Naive thymus-derived CD4-positive, alpha-beta T cell (primary cell): ENCODE measurements around the gene ATP13A3. TPM values are rescaled to one million over a fixed set of nuclear protein-coding genes. Genes with fewer than 3 reads are reported as not detected.

Experiments
- ATAC-seq: fragments of 150-1000 bp; cut with Tn5 transposase; 2 replicates; pipeline ENCODE4 v1.10.0; 2021; ENCODE audit warnings: mild to moderate bottlenecking, moderate library complexity
- CTCF ChIA-PET: fragments of 350-600 bp; sonication (Branson Sonifier 250); formaldehyde crosslinking; loops from one replicate; lab custom pipeline; 2021; ENCODE audit warnings: antibody characterized with exemption; lab: Charles Lee
- POLR2A ChIA-PET: fragments of 350-600 bp; sonication (Branson Sonifier 250); formaldehyde crosslinking; loops from one replicate; lab custom pipeline; 2021; ENCODE audit warnings: antibody characterized with exemption, inconsistent platforms; lab: Charles Lee
- DNase-seq, 9 donors: peaks; one replicate each; pipeline versions ENCODE4 v3.0.0 to v3.0.0-alpha.2; 2020 to 2022; ENCODE audit warnings: mixed read lengths in 1 of 9
- H3K27ac ChIP-seq: one replicate; pipeline ENCODE4 v1.7.0; 2013; ENCODE audit warnings: mild to moderate bottlenecking, low read depth, low read length, moderate library complexity
- H3K27me3 ChIP-seq, 2 donors: one replicate each; pipeline ENCODE4 v1.7.0; 2013; ENCODE audit warnings: low read length in 2 of 2, mild to moderate bottlenecking in 2 of 2, moderate library complexity in 2 of 2; ENCODE audit not compliant: control insufficient read depth in 2 of 2, insufficient read depth in 2 of 2
- H3K36me3 ChIP-seq, 3 experiments: 1 replicate in 2 of 3; 2 replicates in 1 of 3; pipeline ENCODE4 v1.7.0; 2013; ENCODE audit warnings: low read length in 3 of 3, mild to moderate bottlenecking in 3 of 3, moderate library complexity in 1 of 3; ENCODE audit not compliant: insufficient read depth in 3 of 3, control insufficient read depth in 2 of 3
- H3K4me1 ChIP-seq, 2 donors: one replicate each; pipeline ENCODE4 v1.7.0; 2013; ENCODE audit warnings: low read length in 2 of 2, mild to moderate bottlenecking in 2 of 2, moderate library complexity in 1 of 2; ENCODE audit not compliant: control insufficient read depth in 2 of 2, insufficient read depth in 2 of 2
- H3K4me3 ChIP-seq: 2 replicates; pipeline ENCODE4 v1.7.0; 2013; ENCODE audit warnings: mild to moderate bottlenecking, low read length
- H3K9me3 ChIP-seq, 3 experiments: 1 replicate in 2 of 3; 2 replicates in 1 of 3; pipeline ENCODE4 v1.7.0; 2013; ENCODE audit warnings: low read length in 3 of 3; ENCODE audit not compliant: control insufficient read depth in 2 of 3
- H3K27ac Mint-ChIP-seq, 9 donors: one replicate each; pipeline ENCODE4 v1.8.0; 2020 to 2022; ENCODE audit warnings: mixed read lengths in 9 of 9, mild to moderate bottlenecking in 8 of 9, moderate library complexity in 5 of 9, inconsistent platforms in 2 of 9
- H3K27me3 Mint-ChIP-seq, 5 donors: one replicate each; pipeline ENCODE4 v1.8.0; 2021 to 2022; ENCODE audit warnings: mixed read lengths in 5 of 5, mild to moderate bottlenecking in 1 of 5
- H3K36me3 Mint-ChIP-seq, 5 donors: one replicate each; pipeline ENCODE4 v1.8.0; 2020 to 2022; ENCODE audit warnings: mixed read lengths in 5 of 5, mild to moderate bottlenecking in 3 of 5, inconsistent platforms in 1 of 5
- H3K4me1 Mint-ChIP-seq, 7 donors: one replicate each; pipeline ENCODE4 v1.8.0; 2020 to 2022; ENCODE audit warnings: mixed read lengths in 7 of 7, mild to moderate bottlenecking in 3 of 7, inconsistent platforms in 1 of 7
- H3K4me3 Mint-ChIP-seq, 10 donors: one replicate each; pipeline ENCODE4 v1.8.0; 2020 to 2022; ENCODE audit warnings: mild to moderate bottlenecking in 10 of 10, mixed read lengths in 10 of 10, moderate library complexity in 6 of 10, inconsistent platforms in 2 of 10
- H3K9me3 Mint-ChIP-seq, 11 donors: one replicate each; pipeline ENCODE4 v1.8.0; 2020 to 2022; ENCODE audit warnings: mixed read lengths in 11 of 11, mild to moderate bottlenecking in 4 of 11, inconsistent platforms in 1 of 11, moderate library complexity in 1 of 11
- intact Hi-C, 2 donors: fragments of 100-400 bp; cut with micrococcal nuclease; formaldehyde crosslinking; loops; one replicate each; pipeline ENCODE4 v1.15.1; 2023
- polyA plus RNA-seq, 2 donors: library from polyadenylated mRNA; unstranded; fragments of 300-500 nt; fragmentation: Illumina TruSeq; gene quantifications; one replicate each; pipeline ENCODE4 v1.2.3, GENCODE V29; 2021
- total RNA-seq, 6 experiments: library from RNA in 5 of 6; stranded (reverse) in 5 of 6; gene quantifications; 1 replicate in 5 of 6; 2 replicates in 1 of 6; pipeline ENCODE4 v1.2.3 and lab custom pipeline; 2021 to 2026

Gene ATP13A3
- total and polyA plus RNA-seq, 7 experiments from 2014 or later: 4.6 to 81.8 (median 46.7) TPM

GRCh38 chr3:194514626-194515025 lies 27.8 kb upstream of the ATP13A3 start:
- ATAC-seq (no peak), DNase-seq (peak in 3 of 9 donors; percentile 4 to 11 (median 5))
- Mint-ChIP-seq H3K27ac (no peak overlapping the region), H3K9me3 (peaks cover 0 to 1% (median 0%) of the 10 kb centered on the region in 11 donors), H3K4me3 (no peak overlapping the region), H3K4me1 (no peaks in the 10 kb centered on the region), H3K36me3 (peaks cover 0 to 10% (median 0%) of the 10 kb centered on the region in 5 donors), H3K27me3 (peaks cover 0 to 4% (median 0%) of the 10 kb centered on the region in 5 donors)
- H3K4me3 ChIP-seq: no peak overlapping the region
- ChIA-PET POLR2A (no interaction called here), CTCF (interaction anchor here (1.0 kb wide), 1 partner anchor 43 kb away, joined by 4 read pairs; no protein-coding TSS in a partner anchor)
- H3K4me1 ChIP-seq: no peaks in the 10 kb centered on the region
- no peaks in the 10 kb centered on the region for H3K36me3 ChIP-seq
- no peaks in the 10 kb centered on the region for H3K9me3 ChIP-seq
- H3K27ac ChIP-seq: no peak overlapping the region
- no peaks in the 10 kb centered on the region for H3K27me3 ChIP-seq
- intact Hi-C loops: loop anchor here in 1 of 2 donors (1.0 kb wide), 1 partner anchor 42 kb away; no protein-coding TSS in a partner anchor

- CTCF ChIA-PET: no interaction called here
- Mint-ChIP-seq H3K9me3 (peaks cover 0 to 1% (median 0%) of the 10 kb centered on the region in 11 donors), H3K36me3 (peaks cover 0 to 2% (median 0%) of the 10 kb centered on the region in 5 donors), H3K4me3 (no peak overlapping the region), H3K27me3 (peaks cover 0 to 4% (median 0%) of the 10 kb centered on the region in 5 donors), H3K4me1 (peaks cover 0 to 4% (median 0%) of the 10 kb centered on the region in 7 donors), H3K27ac (no peak overlapping the region)
- POLR2A ChIA-PET: no interaction called here
- intact Hi-C loops: no loop called here
- Histone ChIP-seq H3K9me3 (no peaks in the 10 kb centered on the region), H3K36me3 (no peaks in the 10 kb centered on the region), H3K27me3 (no peaks in the 10 kb centered on the region), H3K27ac (no peak overlapping the region), H3K4me3 (no peak overlapping the region), H3K4me1 (no peaks in the 10 kb centered on the region)
- ATAC-seq: no peak
- no peak for DNase-seq
These were observed 26.2 kb upstream of the ATP13A3 start for GRCh38 chr3:194512895-194513601.

- DNase-seq: no peak
These were observed 22.0 kb upstream of the ATP13A3 start for GRCh38 chr3:194508491-194509453.

GRCh38 chr3:194507571-194507970 lies 20.8 kb upstream of the ATP13A3 start:
- H3K4me3 ChIP-seq: no peak overlapping the region
- DNase-seq (no peak), ATAC-seq (no peak)
- no peaks in the 10 kb centered on the region for H3K27me3 ChIP-seq
- H3K27me3 Mint-ChIP-seq: no peaks in the 10 kb centered on the region
- no peaks in the 10 kb centered on the region for H3K9me3 Mint-ChIP-seq
- ChIA-PET POLR2A (no interaction called here), CTCF (interaction anchor here (2.2 kb wide), 1 partner anchor 36 kb away, joined by 5 read pairs; no protein-coding TSS in a partner anchor)
- no peaks in the 10 kb centered on the region for H3K36me3 ChIP-seq
- peaks cover 0 to 7% (median 0%) of the 10 kb centered on the region in 5 donors for H3K36me3 Mint-ChIP-seq
- peaks cover 0 to 4% (median 0%) of the 10 kb centered on the region in 7 donors for H3K4me1 Mint-ChIP-seq
- H3K4me3 Mint-ChIP-seq: no peak overlapping the region
- H3K27ac Mint-ChIP-seq: no peak overlapping the region
- intact Hi-C loops: no loop called here
- H3K4me1 ChIP-seq: no peaks in the 10 kb centered on the region
- no peaks in the 10 kb centered on the region for H3K9me3 ChIP-seq
- H3K27ac ChIP-seq: no peak overlapping the region

More at GRCh38 chr3:194508491-194509453, 22.0 kb upstream of the ATP13A3 start:
- peaks cover 0 to 4% (median 0%) of the 10 kb centered on the region in 7 donors for H3K4me1 Mint-ChIP-seq
- H3K9me3 ChIP-seq: no peaks in the 10 kb centered on the region
- ChIA-PET POLR2A (no interaction called here), CTCF (interaction anchor here (0.6 to 2.2 kb wide), 2 partner anchors 37 to 87 kb away, joined by 3 to 5 read pairs; no protein-coding TSS in a partner anchor)
- no peaks in the 10 kb centered on the region for H3K27me3 Mint-ChIP-seq
- no peaks in the 10 kb centered on the region for H3K4me1 ChIP-seq
- no peaks in the 10 kb centered on the region for H3K27me3 ChIP-seq
- no peak overlapping the region for H3K4me3 ChIP-seq
- intact Hi-C loops: no loop called here
- H3K36me3 ChIP-seq: no peaks in the 10 kb centered on the region
- H3K9me3 Mint-ChIP-seq: no peaks in the 10 kb centered on the region
- H3K4me3 Mint-ChIP-seq: no peak overlapping the region
- peak; percentile 53 for ATAC-seq
- H3K27ac ChIP-seq: no peak overlapping the region
- peak overlapping the region in 1 of 9 donors; percentile 26 for H3K27ac Mint-ChIP-seq
- peaks cover 0 to 7% (median 0%) of the 10 kb centered on the region in 5 donors for H3K36me3 Mint-ChIP-seq

GRCh38 chr3:194505791-194506415 lies 19.1 kb upstream of the ATP13A3 start:
- Histone ChIP-seq H3K27me3 (no peaks in the 10 kb centered on the region), H3K4me1 (no peaks in the 10 kb centered on the region), H3K36me3 (no peaks in the 10 kb centered on the region), H3K27ac (no peak overlapping the region), H3K4me3 (no peak overlapping the region), H3K9me3 (no peaks in the 10 kb centered on the region)
- intact Hi-C loops: no loop called here
- Mint-ChIP-seq H3K4me1 (peaks cover 0 to 5% (median 0%) of the 10 kb centered on the region in 7 donors), H3K27ac (no peak overlapping the region), H3K36me3 (peaks cover 0 to 13% (median 3%) of the 10 kb centered on the region in 5 donors), H3K4me3 (no peak overlapping the region), H3K9me3 (peaks cover 0 to 2% (median 0%) of the 10 kb centered on the region in 11 donors), H3K27me3 (no peaks in the 10 kb centered on the region)
- DNase-seq (no peak), ATAC-seq (no peak)
- ChIA-PET POLR2A (no interaction called here), CTCF (no interaction called here)

GRCh38 chr3:194504861-194505260 lies 18.1 kb upstream of the ATP13A3 start:
- ChIA-PET POLR2A (no interaction called here), CTCF (interaction anchor here (1.2 kb wide), 1 partner anchor 33 kb away, joined by 5 read pairs; no protein-coding TSS in a partner anchor)
- no peaks in the 10 kb centered on the region for H3K27me3 ChIP-seq
- ATAC-seq (no peak), DNase-seq (no peak)
- no peak overlapping the region for H3K27ac Mint-ChIP-seq
- no peak overlapping the region for H3K27ac ChIP-seq
- intact Hi-C loops: no loop called here
- H3K4me1 ChIP-seq: no peaks in the 10 kb centered on the region
- H3K4me3 ChIP-seq: no peak overlapping the region
- H3K36me3 Mint-ChIP-seq: peaks cover 0 to 17% (median 7%) of the 10 kb centered on the region in 5 donors
- H3K9me3 ChIP-seq: no peaks in the 10 kb centered on the region
- no peaks in the 10 kb centered on the region for H3K27me3 Mint-ChIP-seq
- H3K9me3 Mint-ChIP-seq: peaks cover 0 to 3% (median 0%) of the 10 kb centered on the region in 11 donors
- peaks cover 0 to 5% (median 0%) of the 10 kb centered on the region in 7 donors for H3K4me1 Mint-ChIP-seq
- H3K4me3 Mint-ChIP-seq: no peak overlapping the region
- no peaks in the 10 kb centered on the region for H3K36me3 ChIP-seq
